Glutamatergic neuron (in vitro differentiated cells): Measurements from ENCODE around the gene NECAB2. TPM values are rescaled to one million over a fixed set of nuclear protein-coding genes. Genes with fewer than 3 reads are reported as not detected.

Experiments
- DNase-seq: peaks from one replicate; pipeline ENCODE4 v3.0.0; 2022
- H3K27ac Mint-ChIP-seq: one replicate; pipeline ENCODE4 v1.8.0; 2020; ENCODE audit warnings: mild to moderate bottlenecking, mixed read lengths, inconsistent platforms; ENCODE audit not compliant: unreplicated experiment
- H3K27me3 Mint-ChIP-seq: one replicate; pipeline ENCODE4 v1.8.0; 2020; ENCODE audit warnings: mild to moderate bottlenecking, moderate library complexity, mixed read lengths, inconsistent platforms; ENCODE audit not compliant: unreplicated experiment
- H3K36me3 Mint-ChIP-seq: one replicate; pipeline ENCODE4 v1.8.0; 2020; ENCODE audit warnings: mild to moderate bottlenecking, mixed read lengths, inconsistent platforms; ENCODE audit not compliant: unreplicated experiment
- H3K4me1 Mint-ChIP-seq: one replicate; pipeline ENCODE4 v1.8.0; 2020; ENCODE audit warnings: mild to moderate bottlenecking, low read depth, mixed read lengths, inconsistent platforms; ENCODE audit not compliant: unreplicated experiment
- H3K4me3 Mint-ChIP-seq: one replicate; pipeline ENCODE4 v1.8.0; 2020; ENCODE audit warnings: mild to moderate bottlenecking, mixed read lengths, inconsistent platforms; ENCODE audit not compliant: unreplicated experiment
- H3K9me3 Mint-ChIP-seq: one replicate; pipeline ENCODE4 v1.8.0; 2020; ENCODE audit warnings: mild to moderate bottlenecking, moderate library complexity, mixed read lengths, inconsistent platforms; ENCODE audit not compliant: unreplicated experiment
- CTCF ChIP-seq: fragments of 200-600 bp; sonication (generic); IDR thresholded peaks from one replicate; pipeline ENCODE4 v1.5.0; 2021; ENCODE audit not compliant: partially characterized antibody, unreplicated experiment
- total RNA-seq: library from RNA; stranded (reverse); fragmentation: NEBNext Ultra II Directional; extraction: Animal tissue kit (Norgen Biotek cat#: 25700); gene quantifications from one replicate; pipeline ENCODE4 v1.2.1, GENCODE V29; 2021; ENCODE audit not compliant: unreplicated experiment

Gene NECAB2
- total RNA-seq, 1 donor from 2014 or later: 112 TPM

GRCh38 chr16:84045818-84046470, 77.9 kb downstream of the NECAB2 start:
- DNase-seq: no peak
- Mint-ChIP-seq H3K27me3 (peaks cover 8% of the 10 kb centered on the region), H3K9me3 (peaks cover 7% of the 10 kb centered on the region), H3K27ac (no peak overlapping the region), H3K36me3 (peaks cover 5% of the 10 kb centered on the region), H3K4me1 (peaks cover 12% of the 10 kb centered on the region), H3K4me3 (no peak overlapping the region)
- TF ChIP-seq CTCF: no peak

GRCh38 chr16:84047206-84047605, 79.2 kb downstream of the NECAB2 start:
- H3K9me3 Mint-ChIP-seq: peaks cover 9% of the 10 kb centered on the region
- DNase-seq: no peak
- no peak for TF ChIP-seq CTCF
- peaks cover 14% of the 10 kb centered on the region for H3K4me1 Mint-ChIP-seq
- no peak overlapping the region for H3K4me3 Mint-ChIP-seq
- peaks cover 11% of the 10 kb centered on the region for H3K27me3 Mint-ChIP-seq
- no peak overlapping the region for H3K27ac Mint-ChIP-seq
- H3K36me3 Mint-ChIP-seq: peaks cover 5% of the 10 kb centered on the region

- Mint-ChIP-seq H3K4me1 (peaks cover 18% of the 10 kb centered on the region), H3K9me3 (peaks cover 11% of the 10 kb centered on the region), H3K27ac (no peak overlapping the region), H3K27me3 (peaks cover 12% of the 10 kb centered on the region), H3K36me3 (peaks cover 9% of the 10 kb centered on the region), H3K4me3 (no peak overlapping the region)
- no peak for DNase-seq
- TF ChIP-seq CTCF: no peak
Measured at GRCh38 chr16:84047626-84048025, 79.6 kb downstream of the NECAB2 start.

- Mint-ChIP-seq H3K27me3 (peaks cover 15% of the 10 kb centered on the region), H3K4me3 (no peak overlapping the region), H3K4me1 (peaks cover 23% of the 10 kb centered on the region), H3K36me3 (peaks cover 11% of the 10 kb centered on the region), H3K9me3 (peaks cover 12% of the 10 kb centered on the region), H3K27ac (no peak overlapping the region)
- DNase-seq: no peak
- peak; percentile 13 for TF ChIP-seq CTCF
Measured at GRCh38 chr16:84048270-84048669, 80.2 kb downstream of the NECAB2 start.

- no peak overlapping the region for H3K4me3 Mint-ChIP-seq
- peaks cover 14% of the 10 kb centered on the region for H3K27me3 Mint-ChIP-seq
- H3K36me3 Mint-ChIP-seq: peaks cover 17% of the 10 kb centered on the region
- TF ChIP-seq CTCF: no peak
- H3K27ac Mint-ChIP-seq: no peak overlapping the region
- peaks cover 23% of the 10 kb centered on the region for H3K4me1 Mint-ChIP-seq
- DNase-seq: no peak
- peaks cover 12% of the 10 kb centered on the region for H3K9me3 Mint-ChIP-seq
Measured at GRCh38 chr16:84048871-84049270, 80.8 kb downstream of the NECAB2 start.
